Measurements from ENCODE around the gene PLAU.
"Not testable (repeated sequence)": the region's sequence is repeated elsewhere in the genome, so short reads cannot be mapped to it uniquely, and the experiment has no call there.

PLAU gene

GRCh38 chr10:73922864-73923133 is 11.9 kb downstream of the PLAU start:
- peak in 1 of 2 donors; percentile 21 for ATAC-seq

GRCh38 chr10:73923935-73924598 is 13.1 kb downstream of the PLAU start:
- no peak for ATAC-seq

GRCh38 chr10:73924935-73925334 is 14.0 kb downstream of the PLAU start:
- ATAC-seq: no peak

- no peak for ATAC-seq
These were observed 14.6 kb downstream of the PLAU start for GRCh38 chr10:73925539-73925938.

GRCh38 chr10:73926152-73926764 is 15.3 kb downstream of the PLAU start:
- no peak for ATAC-seq

GRCh38 chr10:73930630-73931327 is 19.8 kb downstream of the PLAU start:
- ATAC-seq: not testable (repeated sequence)

- peak; percentile 96 to 97 for ATAC-seq
These were observed 21.1 kb downstream of the PLAU start for GRCh38 chr10:73931767-73932619.

- ATAC-seq: peak; percentile 12 to 21
These were observed 21.7 kb downstream of the PLAU start for GRCh38 chr10:73932620-73933112.

- no peak for ATAC-seq
These were observed 23.1 kb downstream of the PLAU start for GRCh38 chr10:73934074-73934473.

GRCh38 chr10:73935895-73936294 is 25.0 kb downstream of the PLAU start:
- ATAC-seq: no peak

- ATAC-seq: no peak
These were observed 26.6 kb downstream of the PLAU start for GRCh38 chr10:73937333-73938043.

GRCh38 chr10:73940634-73941221 is 29.8 kb downstream of the PLAU start:
- peak; percentile 96 to 97 for ATAC-seq

- ATAC-seq: no peak
These were observed 30.4 kb downstream of the PLAU start for GRCh38 chr10:73941300-73941699.

GRCh38 chr10:73944356-73945100 is 33.6 kb downstream of the PLAU start:
- no peak for ATAC-seq

GRCh38 chr10:73946253-73947145 is 35.6 kb downstream of the PLAU start:
- ATAC-seq: no peak

- ATAC-seq: no peak
These were observed 38.2 kb downstream of the PLAU start for GRCh38 chr10:73948947-73949633.

GRCh38 chr10:73950155-73950948 is 39.4 kb downstream of the PLAU start:
- ATAC-seq: no peak

GRCh38 chr10:73953665-73954064 is 42.7 kb downstream of the PLAU start:
- no peak for ATAC-seq

- no peak for ATAC-seq
These were observed 43.8 kb downstream of the PLAU start for GRCh38 chr10:73954737-73955136.

Data from activated CD4-positive, CD25-positive, alpha-beta regulatory T cell treated with anti-CD3 and anti-CD28 coated beads, Interleukin-2, amount 50 U/mL, for 24 hours (primary cell).